Activated CD4-positive, alpha-beta T cell treated with anti-CD3 and anti-CD28 coated beads, Interleukin-2, amount 50 U/mL, for 48 hours (primary cell): ENCODE results near the gene CAB39.

Experiments
- DNase-seq, 2 experiments: peaks; one replicate each; pipeline ENCODE4 v3.0.0-alpha.2; 2020

Gene CAB39

DNA sequence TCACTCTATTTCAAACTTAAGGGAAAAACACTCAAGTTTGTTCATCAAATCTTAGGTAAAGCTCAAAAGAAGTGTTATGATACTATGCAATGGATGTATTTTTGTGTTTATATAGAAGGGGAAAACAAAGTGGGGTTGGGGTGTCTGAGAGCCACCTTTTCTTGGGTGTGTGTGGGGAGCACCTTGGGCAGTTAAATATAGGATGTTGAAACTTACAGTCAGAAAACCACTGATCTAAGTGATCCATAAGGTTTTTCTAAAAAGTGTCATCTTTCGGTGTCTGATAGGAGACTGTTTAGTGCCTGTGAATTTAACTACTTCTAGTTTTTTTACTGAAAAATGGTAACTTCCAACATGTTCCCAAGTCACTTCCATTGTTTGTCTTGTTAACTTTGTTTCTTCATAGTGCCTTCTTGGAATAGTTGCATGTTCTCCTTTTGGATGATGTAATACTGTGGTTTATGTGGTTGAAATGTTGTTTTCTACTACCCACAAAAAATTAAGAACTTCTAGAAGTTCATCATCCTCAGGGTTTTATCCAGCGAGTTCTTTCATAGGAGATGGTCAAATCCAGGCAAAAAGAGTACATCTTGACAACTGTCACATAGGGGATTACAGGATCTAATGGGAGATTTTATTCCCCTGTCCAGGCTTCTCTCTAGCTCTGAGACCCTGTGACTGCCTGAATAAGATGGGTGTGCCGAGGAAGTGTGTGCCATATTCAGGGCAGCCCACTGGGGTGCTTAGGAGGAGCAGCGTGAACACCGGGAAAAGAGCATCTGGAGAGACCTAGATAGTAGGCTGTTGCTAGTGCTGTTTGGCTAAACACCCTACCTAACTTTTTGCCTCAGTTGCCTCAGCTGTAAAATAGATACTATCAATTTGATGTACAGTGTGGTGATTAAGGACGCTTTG, 46.2 kb downstream of the CAB39 start:
- no peak for DNase-seq

DNA sequence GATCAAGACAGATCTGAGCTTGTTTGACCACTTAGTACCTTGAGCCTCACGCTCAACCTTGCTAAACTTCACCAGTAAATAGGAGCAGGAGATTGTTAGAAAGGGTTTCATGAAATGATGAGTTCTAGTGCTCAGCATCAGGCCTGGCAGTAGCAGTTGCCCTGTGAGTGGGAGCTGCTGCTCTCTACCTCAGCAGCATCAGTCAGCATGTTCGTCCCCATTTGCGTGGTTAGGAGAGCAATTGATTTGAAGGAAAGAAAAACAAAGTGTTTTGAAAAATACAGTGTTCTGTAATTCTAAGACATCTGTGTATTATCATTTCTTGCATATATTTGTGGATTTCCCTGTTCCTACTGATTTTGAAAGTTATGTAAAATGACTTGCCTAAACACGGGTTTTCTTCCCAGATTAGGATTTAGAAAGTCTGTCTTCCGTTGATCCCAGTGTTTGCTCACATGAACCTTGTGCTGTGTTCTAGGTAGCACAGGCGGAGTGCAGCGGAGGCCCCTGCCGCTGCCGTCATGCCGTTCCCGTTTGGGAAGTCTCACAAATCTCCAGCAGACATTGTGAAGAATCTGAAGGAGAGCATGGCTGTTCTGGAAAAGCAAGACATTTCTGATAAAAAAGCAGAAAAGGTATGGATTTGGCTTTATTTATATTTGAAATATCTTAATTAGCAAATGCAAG, 47.0 kb downstream of the CAB39 start:
- no peak for DNase-seq

DNA sequence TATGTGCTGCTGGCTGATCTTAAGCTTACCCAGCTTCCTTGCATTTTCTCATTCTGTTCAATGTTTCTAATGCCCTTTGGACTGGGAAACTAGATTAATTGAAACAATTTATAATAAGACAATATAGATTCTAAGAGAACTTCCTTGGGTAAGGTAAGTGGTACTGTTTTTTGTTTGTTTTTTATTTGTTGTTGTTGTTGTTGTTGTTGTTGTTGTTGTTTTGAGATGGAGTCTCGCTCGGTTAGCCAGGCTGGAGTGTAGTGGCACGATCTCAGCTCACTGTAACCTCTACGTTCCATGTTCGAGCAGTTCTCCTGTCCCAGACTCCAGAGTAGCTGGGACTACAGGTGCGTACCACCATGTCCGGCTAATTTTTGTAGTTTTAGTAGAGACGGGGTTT, 49.1 kb downstream of the CAB39 start:
- DNase-seq = no peak

DNA sequence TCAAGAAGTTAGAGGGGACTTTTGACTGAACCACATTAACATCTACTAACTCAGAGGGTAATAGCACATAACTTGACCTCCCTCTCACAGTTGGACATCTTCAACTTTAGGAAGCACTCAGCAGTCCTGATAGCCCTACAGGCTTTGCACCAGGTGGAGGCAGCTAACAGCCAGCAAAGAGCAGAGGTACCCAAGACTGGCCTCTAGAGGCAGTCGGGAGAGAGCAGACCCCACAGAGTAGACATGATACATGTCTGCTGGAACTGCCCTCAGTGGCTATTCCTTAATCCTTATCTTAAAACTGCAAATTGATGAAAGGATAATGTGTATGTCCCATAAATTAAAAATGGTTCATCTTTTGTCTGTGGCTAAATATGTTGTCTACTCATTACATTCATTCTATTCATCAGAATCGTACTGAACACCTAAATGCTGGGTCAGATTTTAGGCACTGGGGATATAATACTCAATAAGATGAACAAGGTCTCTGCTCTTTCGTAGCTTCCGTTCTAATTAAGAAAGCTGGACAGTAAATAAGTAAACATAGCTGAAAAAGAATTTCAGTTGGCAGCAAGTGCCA, 49.8 kb downstream of the CAB39 start:
- DNase-seq = peak in 1 of 2 experiments; percentile 29

DNA sequence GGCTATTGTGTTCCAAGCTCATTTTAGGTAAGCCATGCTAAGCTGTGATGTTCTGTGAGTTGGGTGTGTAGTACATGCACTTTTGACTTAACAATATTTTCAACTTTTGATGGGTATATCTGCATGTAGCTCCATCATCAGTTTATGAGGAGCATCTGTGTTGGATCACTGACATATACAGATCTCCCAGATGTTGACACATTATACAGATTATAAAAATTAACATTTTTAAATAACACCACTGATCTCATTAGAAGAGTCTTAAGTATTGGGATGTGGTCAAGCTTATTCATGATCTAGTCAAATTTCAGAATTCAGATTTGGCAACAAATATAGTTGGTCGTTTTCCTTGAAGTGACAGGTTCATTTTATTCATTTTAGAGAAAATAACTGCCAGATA, 51.7 kb downstream of the CAB39 start:
- no peak for DNase-seq

DNA sequence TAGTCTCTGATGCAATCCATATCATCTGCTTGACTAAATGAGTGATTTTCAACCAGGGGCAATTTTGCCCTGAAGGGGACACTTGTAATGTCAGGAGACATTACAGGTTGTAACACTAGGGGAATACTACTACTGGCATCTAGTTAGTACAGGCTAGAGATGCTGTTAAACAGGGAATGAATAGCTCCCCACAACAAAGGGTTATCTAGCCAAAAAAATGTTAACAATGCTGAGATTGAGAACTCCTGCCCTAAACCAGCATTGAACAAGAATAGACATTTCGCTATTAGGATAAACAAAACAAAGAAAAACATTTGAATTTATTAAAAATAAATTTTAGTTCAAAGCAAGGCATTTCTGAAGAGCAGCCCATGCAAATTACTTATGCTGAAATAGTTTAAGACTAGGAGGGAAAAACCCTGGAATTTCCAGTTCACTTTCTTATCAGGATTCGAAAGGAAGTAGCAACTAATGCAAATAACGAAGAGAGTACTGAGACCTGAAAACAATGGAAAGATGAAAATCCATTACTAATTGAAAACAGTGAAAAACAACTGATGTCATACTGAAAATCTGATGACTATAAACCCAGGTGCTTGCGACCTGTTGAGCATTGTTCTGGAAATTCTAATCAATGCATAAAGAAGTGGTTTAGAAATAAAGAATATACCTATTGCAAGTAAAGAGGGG, 53.1 kb downstream of the CAB39 start:
- DNase-seq = no peak

DNA sequence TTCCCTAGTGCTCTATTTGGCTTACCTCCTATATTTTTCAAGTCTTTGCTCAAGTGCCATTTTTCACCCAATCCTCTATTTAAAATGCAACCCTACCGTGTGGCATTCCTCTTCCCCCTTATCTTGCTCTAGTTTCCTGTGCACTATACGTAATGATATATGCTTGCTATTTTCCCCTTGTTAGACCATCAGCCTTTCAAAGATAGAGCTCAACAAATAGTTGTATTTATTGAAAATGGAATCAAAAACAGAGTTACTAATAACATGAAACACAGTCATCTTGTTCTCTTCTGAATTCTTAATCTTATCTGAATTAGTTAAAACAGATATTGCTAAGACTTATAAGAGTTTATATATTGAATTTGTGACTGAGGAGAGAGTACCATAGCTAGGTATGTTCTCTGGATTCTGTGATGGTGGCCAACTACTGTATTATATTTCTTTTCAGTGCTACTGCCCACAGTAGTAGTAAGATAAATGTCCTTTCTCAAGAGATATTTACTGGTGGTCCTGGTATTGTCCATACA, 55.3 kb downstream of the CAB39 start:
- DNase-seq = no peak

DNA sequence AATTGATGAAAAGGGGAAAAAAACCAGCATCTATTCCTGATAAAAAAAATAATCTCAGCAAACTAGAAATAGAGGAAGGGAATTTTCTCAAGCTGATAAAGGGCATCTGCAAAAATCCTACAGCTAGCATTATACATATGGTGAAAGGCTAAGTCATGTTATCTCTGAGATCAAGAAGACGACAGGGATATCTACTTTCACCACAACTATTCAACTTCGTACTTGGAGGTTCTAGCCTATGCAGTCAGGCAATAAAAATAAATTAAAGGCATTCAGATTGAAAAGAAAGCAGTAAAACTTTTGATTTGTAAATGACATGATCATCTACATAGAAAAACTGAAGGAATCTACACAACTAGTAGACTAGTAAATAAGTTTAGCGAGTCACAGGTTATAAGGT, 58.2 kb downstream of the CAB39 start:
- DNase-seq = no peak

DNA sequence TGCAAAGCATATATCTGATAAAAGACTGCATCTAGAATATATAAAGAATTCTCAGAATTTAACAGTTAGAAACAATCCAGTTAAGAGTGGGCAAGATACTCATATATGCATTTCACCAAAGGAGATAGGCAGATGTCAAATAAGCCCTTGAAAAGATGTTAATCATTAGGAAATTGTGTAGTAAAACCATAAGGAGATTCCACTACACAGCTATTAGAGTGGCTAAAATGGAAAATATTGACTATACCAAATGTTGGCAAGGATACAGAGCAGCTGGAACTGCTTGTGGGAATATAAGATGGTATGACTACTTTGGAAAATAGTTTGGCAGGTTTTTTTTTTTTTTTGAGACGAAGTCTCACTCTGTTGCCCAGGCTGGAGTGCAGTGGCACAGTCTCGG, 59.5 kb downstream of the CAB39 start:
- no peak for DNase-seq

DNA sequence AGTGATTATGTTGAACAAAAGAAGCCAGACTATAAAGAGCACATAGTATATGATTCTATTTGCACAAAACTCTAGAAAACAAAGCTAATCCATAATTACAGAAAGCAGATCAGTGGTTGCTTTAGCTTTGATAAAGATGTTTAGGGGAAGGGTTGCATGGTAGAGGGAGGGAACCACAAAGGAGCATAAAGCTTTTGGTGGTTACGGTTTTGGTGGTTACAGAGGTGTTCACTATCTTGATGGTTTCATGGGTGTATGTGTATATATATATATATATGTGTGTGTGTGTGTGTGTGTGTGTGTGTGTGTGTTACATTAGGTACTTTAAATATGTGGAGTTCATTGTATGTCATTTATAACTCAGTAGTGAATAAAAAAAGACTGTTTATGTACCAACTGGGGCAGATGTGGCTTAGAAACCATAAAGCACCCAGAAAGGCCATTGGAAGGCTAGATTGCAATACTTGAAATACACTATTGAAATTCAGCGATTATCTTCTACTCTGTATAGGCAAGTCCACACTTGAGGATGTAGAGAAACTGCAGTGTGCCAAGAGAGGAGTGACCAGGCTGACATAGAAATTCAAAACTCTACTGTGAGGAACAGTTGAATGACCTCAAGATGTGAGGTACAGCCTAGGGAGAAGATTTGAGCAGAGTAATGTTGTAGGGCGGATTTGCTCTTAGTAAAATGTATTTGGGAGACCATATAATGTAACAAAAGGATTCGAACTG, 60.6 kb downstream of the CAB39 start:
- no peak for DNase-seq

DNA sequence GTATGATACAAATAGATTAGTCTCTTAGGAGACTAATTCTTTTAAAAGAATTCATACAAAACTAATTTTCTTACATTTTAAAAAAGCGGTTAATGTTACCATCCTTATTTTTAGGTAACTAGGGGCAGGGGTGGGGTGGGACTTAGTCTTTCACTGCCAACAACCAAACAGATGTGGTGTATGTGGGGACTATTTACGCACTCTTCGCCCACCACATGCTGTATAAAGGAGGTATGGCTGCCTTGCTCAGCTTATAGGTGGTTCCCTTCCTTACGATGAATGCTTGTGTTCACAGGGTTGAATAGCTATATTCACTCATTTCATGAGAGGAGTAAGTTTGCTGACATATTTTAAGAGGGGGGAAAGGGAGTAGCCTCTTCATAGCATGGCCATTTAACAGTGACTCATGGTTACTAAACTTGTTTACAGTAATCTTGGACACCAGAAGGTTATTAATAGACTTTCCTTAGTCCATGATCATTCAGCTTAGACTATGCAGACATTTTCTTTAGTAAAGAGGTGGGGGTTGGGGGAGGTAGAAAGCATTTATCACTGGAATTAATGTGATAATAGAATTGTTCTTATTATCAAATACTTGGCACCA, 61.8 kb downstream of the CAB39 start:
- DNase-seq = no peak

DNA sequence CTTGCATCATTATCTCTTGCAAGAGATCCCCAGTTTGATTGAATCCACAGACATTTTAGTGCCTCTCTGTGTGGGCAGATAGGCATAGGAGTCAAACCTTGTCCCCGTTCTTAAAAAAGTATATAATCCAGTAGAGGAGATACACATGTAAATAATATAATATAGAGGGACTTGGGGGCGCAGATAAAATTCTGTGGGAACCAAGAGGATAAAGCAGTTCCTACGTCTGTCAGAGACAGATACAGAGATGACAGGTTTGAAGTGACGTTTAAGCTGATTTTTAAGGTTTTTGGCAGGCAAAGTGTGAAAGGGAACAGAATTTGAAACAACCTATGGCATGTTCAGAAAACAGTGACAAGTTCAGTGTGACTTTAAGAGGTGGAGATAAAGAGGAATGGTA, 63.1 kb downstream of the CAB39 start:
- no peak for DNase-seq

DNA sequence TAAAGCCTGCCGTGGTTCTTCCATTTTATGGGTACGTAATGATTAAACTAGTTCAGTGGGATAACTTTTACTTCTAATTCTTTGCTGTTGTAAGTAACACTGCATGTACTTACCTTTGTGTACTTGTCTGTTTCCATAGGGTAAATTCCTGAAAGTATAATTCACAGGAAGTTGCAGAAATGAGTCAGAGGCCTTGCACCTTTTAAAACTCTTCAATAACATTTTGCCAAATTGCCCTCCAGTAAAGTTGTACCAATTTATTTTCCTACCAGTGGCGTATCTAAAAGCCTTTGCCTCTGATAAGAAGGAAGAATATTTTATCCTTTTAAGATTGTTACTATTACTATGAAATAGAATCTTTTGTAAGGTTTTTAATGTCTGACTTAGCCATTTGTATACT, 65.1 kb downstream of the CAB39 start:
- DNase-seq = no peak

DNA sequence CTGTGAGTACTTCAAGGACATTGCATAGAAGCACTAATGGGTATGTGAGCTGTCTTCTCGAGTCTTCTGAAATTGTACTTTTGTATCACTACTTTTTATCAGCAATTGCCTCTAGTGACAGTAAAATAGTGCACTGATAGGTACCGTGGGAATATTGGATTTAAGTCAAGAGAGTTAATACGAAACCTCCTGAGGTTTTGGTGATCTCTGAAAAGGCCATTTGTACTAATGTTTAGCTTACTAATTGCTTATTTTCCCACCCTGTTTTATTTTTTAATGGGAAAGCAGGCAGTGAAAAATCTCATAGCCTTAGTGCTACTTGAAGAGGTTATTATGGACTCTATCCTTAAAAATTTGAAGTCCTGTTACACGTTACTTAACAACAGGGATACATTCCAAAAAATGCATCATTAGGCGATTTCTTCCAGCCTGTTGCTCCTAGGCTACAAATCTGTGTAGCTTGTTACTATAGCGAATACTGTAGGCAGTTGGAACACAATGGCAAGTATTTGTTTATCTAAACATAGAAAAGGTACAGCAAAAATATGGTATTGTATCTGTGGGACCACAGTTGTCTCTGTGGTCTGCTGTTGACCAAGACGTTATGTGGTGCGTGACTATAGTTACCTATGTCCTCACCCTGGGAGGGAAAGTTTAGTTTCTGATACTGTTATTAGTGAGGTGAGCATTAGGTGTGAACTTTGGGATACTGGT, 65.9 kb downstream of the CAB39 start:
- no peak for DNase-seq

DNA sequence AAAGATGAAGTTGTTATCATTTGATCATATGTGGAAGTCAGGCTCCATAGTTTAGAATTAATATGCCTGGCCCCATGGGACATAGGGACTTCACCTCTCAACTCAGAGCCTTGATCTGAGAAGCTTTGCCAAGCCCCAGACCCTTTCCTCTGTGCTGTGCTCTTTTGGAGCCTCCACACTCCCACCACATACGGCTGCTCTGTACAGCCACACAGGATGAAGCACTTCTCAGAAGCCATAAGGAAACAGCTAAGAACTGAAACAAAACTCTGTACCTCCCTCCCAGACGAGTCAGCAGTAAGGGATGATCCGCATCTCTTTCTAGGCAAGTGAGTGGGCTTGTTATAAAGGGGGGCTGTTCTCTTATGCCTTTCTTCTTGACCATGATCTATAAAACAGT, 66.5 kb downstream of the CAB39 start:
- no peak for DNase-seq

DNA sequence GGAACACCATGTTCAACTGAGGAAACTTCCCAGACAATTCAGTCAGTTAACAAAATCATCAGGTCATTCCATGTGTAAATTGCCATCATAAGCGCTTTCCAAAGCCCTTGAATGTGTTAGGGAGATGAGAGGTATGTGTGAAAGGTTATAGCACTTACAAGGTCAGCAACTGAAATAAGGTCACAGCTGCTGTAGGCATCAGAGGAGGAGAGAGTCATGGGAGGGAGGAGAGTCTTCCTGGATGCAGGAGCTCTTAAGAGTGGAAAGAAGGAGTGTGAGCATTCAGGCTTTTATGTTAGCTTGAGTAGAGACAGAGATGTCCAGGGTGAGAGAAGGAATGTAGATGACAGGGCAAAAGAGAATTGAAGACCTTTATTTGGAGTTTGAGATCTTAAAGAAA, 67.0 kb downstream of the CAB39 start:
- DNase-seq = no peak

DNA sequence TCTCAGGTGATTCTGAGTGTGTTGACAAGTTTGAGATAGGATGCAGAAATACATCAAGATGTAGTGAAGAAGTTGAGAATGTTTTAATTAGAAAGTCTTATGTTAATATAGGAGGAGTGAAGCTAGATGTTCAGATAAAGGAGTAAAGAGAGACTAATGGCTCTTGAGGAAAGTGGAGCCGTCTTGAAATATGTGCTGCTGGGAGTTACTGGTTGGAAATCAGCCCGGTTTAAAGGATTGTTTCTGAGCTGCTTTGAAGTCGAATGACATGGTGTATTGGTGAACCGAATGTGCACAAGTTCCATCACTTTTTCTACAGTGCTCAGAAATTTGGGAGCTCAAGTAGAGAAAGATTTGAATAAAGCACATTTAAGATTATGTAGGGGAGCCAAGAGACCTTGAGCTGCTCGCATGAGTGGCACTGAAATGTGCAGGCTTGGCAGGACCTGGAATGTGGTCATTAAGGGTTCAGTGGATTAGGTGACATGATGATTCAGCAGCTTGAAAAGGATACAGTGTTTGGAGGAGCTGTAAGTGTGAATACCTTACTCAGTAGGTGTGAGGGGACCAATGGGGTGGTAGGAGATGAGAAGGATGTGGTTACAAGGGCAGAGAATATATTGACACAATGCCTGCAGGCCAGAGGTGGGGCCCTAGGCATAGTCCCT, 68.6 kb downstream of the CAB39 start:
- DNase-seq = peak in 1 of 2 experiments; percentile 38

DNA sequence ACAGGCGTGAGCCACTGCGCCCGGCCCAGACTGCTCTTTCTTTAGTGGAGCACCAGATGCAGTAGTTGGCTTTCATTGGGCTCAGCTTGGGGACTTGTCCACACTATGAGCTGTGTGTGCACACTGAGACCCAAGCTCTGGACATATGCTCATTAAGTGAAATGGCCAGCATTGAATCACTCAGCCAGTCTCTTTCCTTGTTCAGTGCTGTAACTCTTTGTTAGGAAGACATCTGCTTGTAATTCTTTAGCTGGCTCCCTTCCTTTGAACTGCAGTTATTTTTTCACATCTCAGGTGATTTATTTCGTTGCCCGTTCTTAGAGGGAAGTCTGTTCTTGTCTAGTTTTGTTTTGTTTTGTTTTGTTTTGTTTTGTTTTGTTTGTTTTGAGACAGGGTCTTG, 70.5 kb downstream of the CAB39 start:
- DNase-seq = no peak

DNA sequence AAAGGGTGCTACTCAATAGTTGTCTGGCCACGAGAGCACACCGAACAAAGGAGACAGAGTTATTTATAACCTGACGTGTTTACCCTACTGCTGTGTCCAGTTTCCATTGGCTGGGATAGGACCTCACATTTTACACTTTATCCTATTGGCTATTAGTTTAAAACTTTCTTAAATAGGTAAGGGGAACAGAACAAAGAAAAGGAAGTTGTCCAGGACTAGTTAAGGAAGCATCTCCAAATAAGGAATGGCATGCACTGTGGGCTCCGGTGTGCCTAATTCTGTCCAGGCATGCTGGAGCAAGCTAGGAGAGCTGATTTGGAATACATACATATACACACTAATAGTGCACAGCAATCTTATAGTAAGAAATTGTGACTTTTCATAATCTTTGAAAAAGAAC, 72.2 kb downstream of the CAB39 start:
- DNase-seq = no peak

DNA sequence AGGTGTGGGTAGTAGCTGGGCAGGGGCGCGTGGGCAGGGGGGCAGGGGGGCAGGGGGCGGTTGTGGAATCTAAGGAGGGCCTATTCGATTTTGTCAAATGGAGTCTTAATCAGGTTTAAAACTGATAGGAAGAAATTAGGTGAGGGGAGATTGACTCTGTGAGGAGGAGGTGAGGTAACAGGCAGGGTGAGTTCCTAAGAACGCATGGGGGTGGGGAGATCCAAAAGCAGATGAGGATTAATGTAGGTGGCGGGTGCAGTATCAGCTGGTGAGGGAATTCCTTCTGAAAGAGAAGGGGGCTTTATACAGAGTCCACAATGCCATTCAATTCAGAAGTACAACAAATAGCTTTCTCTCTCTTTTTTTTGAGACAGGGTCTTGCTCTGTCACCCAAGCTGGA, 72.7 kb downstream of the CAB39 start:
- no peak for DNase-seq

DNA sequence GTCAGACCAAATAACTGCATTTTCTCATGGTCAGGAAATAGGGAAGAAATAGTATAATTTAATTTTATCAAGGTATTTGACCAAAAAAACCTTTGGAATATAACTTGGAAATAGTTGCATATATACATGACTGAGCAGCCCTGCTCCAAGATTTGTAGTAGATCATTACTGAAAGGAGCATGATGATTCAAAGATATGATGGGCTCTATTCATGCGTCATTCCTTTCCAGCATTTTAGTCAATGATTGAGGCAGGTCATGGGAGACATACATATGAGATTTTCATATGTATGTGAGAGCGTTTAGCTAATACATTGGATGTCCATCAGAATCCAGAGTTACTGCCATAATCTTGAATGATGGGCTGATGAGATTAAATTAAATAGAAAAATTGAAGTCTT, 74.5 kb downstream of the CAB39 start:
- no peak for DNase-seq
